Measurements from ENCODE around the gene CPTP.

GRCh38 chr1:1353389-1354151 lies 29.0 kb downstream of the CPTP start:
- TF ChIP-seq CTCF (IDR thresholded peaks at IDR 0.05), result no peak
- peak; percentile 64; the same call in 1 of the 2 replicates for TF ChIP-seq POLR2AphosphoS5 (IDR thresholded peaks at IDR 0.05; ENCODE audit: low read depth, low read length)
- TF ChIP-seq REST (IDR thresholded peaks at IDR 0.05; ENCODE audit: insufficient read depth in 1 of 2, low read depth in 2 of 2, low read length in 1 of 2), result no peak
- TF ChIP-seq SIN3A (IDR thresholded peaks at IDR 0.05; ENCODE audit: borderline replicate concordance, insufficient read depth, low read depth, low read length), result 0 out of 2 replicates have a peak, but pooled peaks have one; percentile 49
